Spleen (tissue), 11 donors: Measurements from ENCODE around the gene IMP4. TPM values are rescaled to one million over a fixed set of nuclear protein-coding genes. Genes with fewer than 3 reads are reported as not detected.

Experiments
- DNase-seq: peaks from one replicate; pipeline ENCODE4 v3.0.0-alpha.2; 2020
- H3K27ac ChIP-seq, 8 donors: fragments of 200-600 bp; sonication (generic) in 7 of 8; 1 replicate in 4 of 8; 2 replicates in 4 of 8; pipeline versions ENCODE4 v1.5.0 to v1.8.0; 2016 to 2021; ENCODE audit warnings: inconsistent platforms in 4 of 8, mild to moderate bottlenecking in 4 of 8, moderate library complexity in 1 of 8
- H3K27me3 ChIP-seq, 7 donors: fragments of 200-600 bp; sonication (generic) in 6 of 7; replicated peaks in 1 of 7; 1 replicate in 4 of 7; 2 replicates in 3 of 7; pipeline versions ENCODE4 v1.5.0 to v1.8.0; 2016 to 2021; ENCODE audit warnings: inconsistent platforms in 3 of 7, mild to moderate bottlenecking in 1 of 7
- H3K36me3 ChIP-seq, 6 donors: fragments of 200-600 bp; sonication (generic) in 5 of 6; 1 replicate in 4 of 6; 2 replicates in 2 of 6; pipeline versions ENCODE4 v1.5.0 to v1.8.0; 2016 to 2021; ENCODE audit warnings: inconsistent platforms in 2 of 6
- H3K4me1 ChIP-seq, 6 donors: fragments of 200-600 bp; sonication (generic) in 5 of 6; 1 replicate in 3 of 6; 2 replicates in 3 of 6; pipeline versions ENCODE4 v1.5.0 to v1.8.0; 2016 to 2021; ENCODE audit warnings: inconsistent platforms in 3 of 6
- H3K4me3 ChIP-seq, 8 donors: fragments of 200-600 bp; sonication (generic) in 7 of 8; 1 replicate in 4 of 8; 2 replicates in 4 of 8; pipeline versions ENCODE4 v1.5.0 to v1.8.0; 2016 to 2021; ENCODE audit warnings: inconsistent platforms in 4 of 8, mild to moderate bottlenecking in 4 of 8, moderate library complexity in 2 of 8
- H3K9me3 ChIP-seq, 8 donors: fragments of 200-600 bp; sonication (generic) in 7 of 8; 1 replicate in 4 of 8; 2 replicates in 4 of 8; pipeline versions ENCODE4 v1.5.0 to v1.8.0; 2016 to 2021; ENCODE audit warnings: inconsistent platforms in 4 of 8
- POLR2A ChIP-seq, 3 donors: fragments of 450-650 bp; IDR thresholded peaks; one replicate each; pipeline ENCODE4 v1.5.1; 2017; ENCODE audit warnings: antibody characterized with exemption in 3 of 3, mild to moderate bottlenecking in 1 of 3
- POLR2AphosphoS5 ChIP-seq, 3 donors: sonication (generic); formaldehyde crosslinking; IDR thresholded peaks; one replicate each; pipeline ENCODE4 v1.5.1; 2017; ENCODE audit warnings: antibody characterized with exemption in 3 of 3
- WGBS, 5 donors: extraction: QIAGEN DNeasy Blood & Tissue Kit in 3 of 5; methylation state at CpG; one replicate each; pipeline versions ENCODE4 v1.1.5 to v1.1.7; 2013 to 2018; 5-methylcytosine and 5-hydroxymethylcytosine counted together
- intact Hi-C: fragments of 100-400 bp; cut with DNase I; formaldehyde crosslinking; loops from one replicate; pipeline ENCODE4 v1.15.0; 2023; ENCODE audit warnings: low total_unique reads
- polyA plus RNA-seq, 3 donors: library from polyadenylated mRNA; stranded (reverse); fragments of 200-250 nt; gene quantifications; one replicate each; pipeline ENCODE4 v1.2.1, GENCODE V29; 2013
- total RNA-seq, 7 donors: library from RNA; depleted of rRNA in 3 of 7; stranded (reverse); fragments of >200 nt in 3 of 7; fragmentation: NEBNext Ultra II Directional in 4 of 7; extraction: Animal tissue kit (Norgen Biotek cat#: 25700) in 4 of 7; gene quantifications; one replicate each; pipeline versions ENCODE4 v1.1.0 to v1.2.1, GENCODE V29; 2016 to 2021
- TF ChIP-seq, protein P1 (sequence below), 11 experiments: fragments of 200-600 bp in 7 of 11; fragments of 450-650 bp in 4 of 11; sonication (generic) in 4 of 11; IDR thresholded peaks in 8 of 11; conservative IDR thresholded peaks in 3 of 11; 1 replicate in 7 of 11; 2 replicates in 4 of 11; pipeline versions ENCODE4 v1.4.0 to v1.8.0; 2016 to 2021; ENCODE audit warnings: antibody characterized with exemption in 11 of 11, inconsistent platforms in 4 of 11, mild to moderate bottlenecking in 1 of 11
- donor health status: healthy with polysubstance abuse.
- donor health status: DM: no; HTN: no; CAD: no; lungs with moderate emphysema.
- donor health status: DM: no; HTN: no; CAD: no.
- donor health status: Bipolar disorder and iron deficiency.
- donor health status: healthy.
- donor health status: DM: no; HTN: no; CAD: no.
- donor health status: DM: yes; HTN: yes; CAD: no.

Gene IMP4
- total and polyA plus RNA-seq, 10 donors = 50.2 to 85.0 (median 66.7) TPM

DNA sequence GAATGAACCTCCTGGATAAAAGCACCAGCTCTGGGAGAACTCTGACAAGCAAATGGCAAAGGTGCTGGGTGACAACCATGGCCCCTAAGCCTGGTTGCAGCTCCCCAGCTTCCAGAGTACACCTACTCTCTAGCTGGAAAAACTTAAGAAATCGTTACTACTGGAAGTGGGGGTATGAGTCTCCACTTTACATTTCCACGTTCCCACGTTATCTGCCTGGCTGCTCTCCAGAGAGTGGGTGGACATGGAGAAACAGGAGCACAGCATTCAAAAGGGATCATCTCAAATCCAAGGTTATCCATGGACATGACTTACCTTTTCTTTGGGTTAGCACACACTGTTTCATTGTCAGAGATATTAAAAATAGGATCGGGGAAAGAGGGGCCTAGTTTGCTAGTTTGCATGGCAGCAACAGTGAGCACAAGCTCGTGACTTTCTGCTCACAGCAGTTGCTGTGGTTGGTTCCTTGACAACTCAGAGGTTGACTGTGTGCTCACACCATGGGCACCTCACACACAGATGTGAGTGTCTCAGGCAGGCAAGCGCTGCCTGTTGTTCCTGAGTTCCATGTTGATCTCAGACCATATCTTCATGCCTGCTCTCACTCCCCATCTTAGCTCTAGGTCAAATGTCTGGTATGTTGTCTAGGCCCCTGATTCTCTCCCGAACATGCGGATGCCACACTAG lies 45.7 kb downstream of the IMP4 start:
- DNase-seq = no peak
- WGBS, 5 donors = 80 to 85% (median 82%) methylated on average over 8 of the region's 8 CpGs

DNA sequence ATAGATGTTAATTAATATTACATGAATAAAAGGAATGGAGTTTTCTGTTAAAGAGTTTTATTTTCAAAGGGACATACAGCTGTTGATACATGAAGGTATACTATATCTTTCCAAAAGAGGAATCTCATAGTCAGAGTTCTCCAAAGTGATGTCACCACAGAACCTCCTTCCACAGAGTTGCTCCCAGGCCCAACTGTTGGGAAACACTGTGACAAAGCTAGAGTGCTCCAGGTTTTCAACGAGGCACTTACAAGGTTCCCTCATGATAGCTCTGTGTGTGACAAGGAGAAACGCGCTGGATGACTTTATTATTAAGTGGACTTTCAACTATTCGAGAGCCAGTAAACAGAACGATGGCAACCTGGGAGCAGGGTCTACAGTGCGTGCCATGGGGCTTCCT lies 46.7 kb downstream of the IMP4 start:
- TF ChIP-seq POLR2AphosphoS5 (IDR thresholded peaks at IDR 0.05) (no peak), POLR2A (IDR thresholded peaks at IDR 0.05) (no peak)
- TF ChIP-seq, protein P1, sequence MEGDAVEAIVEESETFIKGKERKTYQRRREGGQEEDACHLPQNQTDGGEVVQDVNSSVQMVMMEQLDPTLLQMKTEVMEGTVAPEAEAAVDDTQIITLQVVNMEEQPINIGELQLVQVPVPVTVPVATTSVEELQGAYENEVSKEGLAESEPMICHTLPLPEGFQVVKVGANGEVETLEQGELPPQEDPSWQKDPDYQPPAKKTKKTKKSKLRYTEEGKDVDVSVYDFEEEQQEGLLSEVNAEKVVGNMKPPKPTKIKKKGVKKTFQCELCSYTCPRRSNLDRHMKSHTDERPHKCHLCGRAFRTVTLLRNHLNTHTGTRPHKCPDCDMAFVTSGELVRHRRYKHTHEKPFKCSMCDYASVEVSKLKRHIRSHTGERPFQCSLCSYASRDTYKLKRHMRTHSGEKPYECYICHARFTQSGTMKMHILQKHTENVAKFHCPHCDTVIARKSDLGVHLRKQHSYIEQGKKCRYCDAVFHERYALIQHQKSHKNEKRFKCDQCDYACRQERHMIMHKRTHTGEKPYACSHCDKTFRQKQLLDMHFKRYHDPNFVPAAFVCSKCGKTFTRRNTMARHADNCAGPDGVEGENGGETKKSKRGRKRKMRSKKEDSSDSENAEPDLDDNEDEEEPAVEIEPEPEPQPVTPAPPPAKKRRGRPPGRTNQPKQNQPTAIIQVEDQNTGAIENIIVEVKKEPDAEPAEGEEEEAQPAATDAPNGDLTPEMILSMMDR (IDR thresholded peaks at IDR 0.05 in 8 of 11, conservative IDR thresholded peaks at IDR 0.05 in 3 of 11) = no peak
- Histone ChIP-seq H3K4me1 (peaks cover 22 to 82% (median 64%) of the 10 kb centered on the region in 6 donors), H3K4me3 (no peak overlapping the region), H3K27me3 (no peaks in the 10 kb centered on the region), H3K9me3 (no peaks in the 10 kb centered on the region), H3K36me3 (peaks cover 0 to 8% (median 0%) of the 10 kb centered on the region in 6 donors), H3K27ac (peak overlapping the region in 4 of 8 donors; percentile 86 to 94 (median 90))
- intact Hi-C loops = no loop called here
- WGBS, 5 donors = 88 to 96% (median 93%) methylated on average over 6 of the region's 6 CpGs
- DNase-seq = no peak

More for the DNA sequence above, 45.7 kb downstream of the IMP4 start:
- Histone ChIP-seq H3K4me1 (peaks cover 22 to 82% (median 64%) of the 10 kb centered on the region in 6 donors), H3K36me3 (peaks cover 0 to 12% (median 0%) of the 10 kb centered on the region in 6 donors), H3K9me3 (no peaks in the 10 kb centered on the region), H3K4me3 (no peak overlapping the region), H3K27ac (peak overlapping the region in 6 of 8 donors; percentile 3 to 94 (median 68)), H3K27me3 (no peaks in the 10 kb centered on the region)
- intact Hi-C loops = no loop called here
- peak in 1 of 3 donors; percentile 0 for TF ChIP-seq POLR2AphosphoS5 (IDR thresholded peaks at IDR 0.05)
- TF ChIP-seq POLR2A (IDR thresholded peaks at IDR 0.05) = no peak

- WGBS, 5 donors = 74 to 95% (median 90%) methylated on average over 3 of the region's 3 CpGs
- TF ChIP-seq POLR2A (IDR thresholded peaks at IDR 0.05) = no peak
- no peak for TF ChIP-seq POLR2AphosphoS5 (IDR thresholded peaks at IDR 0.05)
- TF ChIP-seq, protein P1 (IDR thresholded peaks at IDR 0.05 in 8 of 11, conservative IDR thresholded peaks at IDR 0.05 in 3 of 11) = no peak
- H3K4me3 ChIP-seq = no peak overlapping the region
- intact Hi-C loops = no loop called here
- peaks cover 0 to 8% (median 0%) of the 10 kb centered on the region in 6 donors for H3K36me3 ChIP-seq
- DNase-seq = no peak
- no peaks in the 10 kb centered on the region for H3K9me3 ChIP-seq
- H3K27me3 ChIP-seq = no peaks in the 10 kb centered on the region
- H3K4me1 ChIP-seq = peaks cover 22 to 79% (median 64%) of the 10 kb centered on the region in 6 donors
- H3K27ac ChIP-seq = peak overlapping the region in 6 of 8 donors; percentile 86 to 94 (median 90)
Observed at GRCh38 chr2:130389783-130390182, 47.1 kb downstream of the IMP4 start.

GRCh38 chr2:130390460-130391057 lies 47.9 kb downstream of the IMP4 start:
- TF ChIP-seq, protein P1 (IDR thresholded peaks at IDR 0.05 in 8 of 11, conservative IDR thresholded peaks at IDR 0.05 in 3 of 11) = no peak
- no peak for TF ChIP-seq POLR2A (IDR thresholded peaks at IDR 0.05)
- TF ChIP-seq POLR2AphosphoS5 (IDR thresholded peaks at IDR 0.05) = peak in 2 of 3 donors; percentile 70 to 71
- intact Hi-C loops = no loop called here
- H3K4me3 ChIP-seq = peak overlapping the region; percentile 55 to 74 (median 62)
- peak overlapping the region; percentile 86 to 94 (median 88) for H3K27ac ChIP-seq
- DNase-seq = peak; percentile 89
- no peaks in the 10 kb centered on the region for H3K9me3 ChIP-seq
- H3K27me3 ChIP-seq = no peaks in the 10 kb centered on the region
- H3K4me1 ChIP-seq = peaks cover 20 to 71% (median 58%) of the 10 kb centered on the region in 6 donors
- 26 to 49% (median 40%) methylated on average over 9 to 16 of the region's 16 CpGs for WGBS, 5 donors
- peaks cover 0 to 4% (median 0%) of the 10 kb centered on the region in 6 donors for H3K36me3 ChIP-seq
